HepG2 (cell line): ENCODE measurements around the gene UQCRC2. TPM values are rescaled to one million over a fixed set of nuclear protein-coding genes. Genes with fewer than 3 reads are reported as not detected.

ENCODE experiments used
- EHMT2 ChIP-seq: fragments of 200-600 bp; sonication (generic); IDR thresholded peaks from 2 replicates; pipeline ENCODE4 v1.7.0; 2017; ENCODE audit warnings: antibody characterized with exemption, low read depth, low read length, borderline replicate concordance
- GZF1 ChIP-seq: sonication (generic); formaldehyde crosslinking; IDR thresholded peaks from 2 replicates; pipeline ENCODE4 v1.5.1; 2020; ENCODE audit warnings: mild to moderate bottlenecking, missing genetic modification reagents
- HOXA9 ChIP-seq: sonication (generic); formaldehyde crosslinking; IDR thresholded peaks from 2 replicates; pipeline ENCODE4 v1.8.1; 2022; ENCODE audit warnings: missing genetic modification reagents, mild to moderate bottlenecking, moderate library complexity, borderline replicate concordance
- KDM5B ChIP-seq: sonication (generic); formaldehyde crosslinking; IDR thresholded peaks from 2 replicates; pipeline ENCODE4 v1.4.0; 2020; ENCODE audit warnings: missing genetic modification reagents, mild to moderate bottlenecking, borderline replicate concordance
- MAFK ChIP-seq, 2 experiments: IDR thresholded peaks in 1 of 2; conservative IDR thresholded peaks in 1 of 2; 2 replicates each; pipeline ENCODE4 v1.6.1; 2011; ENCODE audit warnings: improper control_type of control experiment in 2 of 2, low read length in 2 of 2
- PCBP1 ChIP-seq: fragments of 200-400 bp; formaldehyde crosslinking; IDR thresholded peaks from 2 replicates; pipeline ENCODE4 v1.6.1; 2017; ENCODE audit warnings: mild to moderate bottlenecking, low read depth, low read length, borderline replicate concordance
- SALL1 ChIP-seq: sonication (generic); formaldehyde crosslinking; IDR thresholded peaks from 2 replicates; pipeline ENCODE4 v1.8.0; 2022; ENCODE audit warnings: mild to moderate bottlenecking, missing genetic modification reagents
- ZNF160 ChIP-seq: sonication (generic); formaldehyde crosslinking; IDR thresholded peaks from 2 replicates; pipeline ENCODE4 v1.8.0; 2022; ENCODE audit warnings: mild to moderate bottlenecking, inconsistent platforms, missing genetic modification reagents
- ZNF235 ChIP-seq: sonication (generic); formaldehyde crosslinking; IDR thresholded peaks from 2 replicates; pipeline ENCODE4 v1.8.1; 2023; ENCODE audit warnings: mild to moderate bottlenecking, missing genetic modification reagents, borderline replicate concordance
- ZNF572 ChIP-seq: sonication (generic); formaldehyde crosslinking; IDR thresholded peaks from 2 replicates; pipeline ENCODE4 v1.5.1; 2020; ENCODE audit warnings: mild to moderate bottlenecking, missing genetic modification reagents
- ZNF670 ChIP-seq: sonication (generic); formaldehyde crosslinking; IDR thresholded peaks from 2 replicates; pipeline ENCODE4 v1.8.0; 2022; ENCODE audit warnings: mild to moderate bottlenecking, missing genetic modification reagents, borderline replicate concordance
- ZNF761 ChIP-seq: sonication (generic); formaldehyde crosslinking; conservative IDR thresholded peaks from 2 replicates; pipeline ENCODE4 v1.4.0; 2020; ENCODE audit warnings: mild to moderate bottlenecking, missing genetic modification reagents
- polyA plus RNA-seq, 8 experiments: library from polyadenylated mRNA; depleted of rRNA in 3 of 8; stranded (reverse) in 7 of 8; unstranded in 1 of 8; fragments of >200 nt; fragmentation: Illumina TruSeq in 4 of 8; extraction: Trizol in 4 of 8; gene quantifications; 2 replicates each; pipeline versions ENCODE4 v1.2.1 to v1.2.3, GENCODE V29; 2011 to 2016; ENCODE audit warnings: low read depth in 4 of 8, missing spikeins in 1 of 8, mixed read lengths in 1 of 8; ENCODE audit not compliant: insufficient read depth in 1 of 8
- total RNA-seq, 5 experiments: library from RNA; depleted of rRNA; stranded (reverse); fragments of >200 nt; fragmentation: Illumina TruSeq; extraction: Trizol; gene quantifications; 2 replicates each; pipeline ENCODE4 v1.2.3, GENCODE V29; 2016; ENCODE audit warnings: low read depth in 1 of 5
- TF ChIP-seq, protein P1 (sequence below): sonication (generic); formaldehyde crosslinking; IDR thresholded peaks from 2 replicates; pipeline ENCODE4 v1.4.0; 2020; ENCODE audit warnings: mild to moderate bottlenecking, missing genetic modification reagents
- TF ChIP-seq, protein P2 (sequence below): sonication (generic); formaldehyde crosslinking; IDR thresholded peaks from 2 replicates; pipeline ENCODE4 v1.4.0; 2020; ENCODE audit warnings: mild to moderate bottlenecking, low read depth, missing genetic modification reagents
- TF ChIP-seq, protein P3 (sequence below): IDR thresholded peaks from 2 replicates; pipeline ENCODE4 v1.6.1; 2016; ENCODE audit warnings: missing genetic modification reagents, missing compliant biosample characterization
- TF ChIP-seq, protein P4 (sequence below): sonication (generic); formaldehyde crosslinking; IDR thresholded peaks from 2 replicates; pipeline ENCODE4 v1.9.0; 2021; ENCODE audit warnings: mild to moderate bottlenecking, missing genetic modification reagents

UQCRC2 gene
- total and polyA plus RNA-seq, 2 of the 13 experiments (the other 11 are each of a cell fraction or from before 2014, with no cell fraction given): 442 to 536 TPM

DNA sequence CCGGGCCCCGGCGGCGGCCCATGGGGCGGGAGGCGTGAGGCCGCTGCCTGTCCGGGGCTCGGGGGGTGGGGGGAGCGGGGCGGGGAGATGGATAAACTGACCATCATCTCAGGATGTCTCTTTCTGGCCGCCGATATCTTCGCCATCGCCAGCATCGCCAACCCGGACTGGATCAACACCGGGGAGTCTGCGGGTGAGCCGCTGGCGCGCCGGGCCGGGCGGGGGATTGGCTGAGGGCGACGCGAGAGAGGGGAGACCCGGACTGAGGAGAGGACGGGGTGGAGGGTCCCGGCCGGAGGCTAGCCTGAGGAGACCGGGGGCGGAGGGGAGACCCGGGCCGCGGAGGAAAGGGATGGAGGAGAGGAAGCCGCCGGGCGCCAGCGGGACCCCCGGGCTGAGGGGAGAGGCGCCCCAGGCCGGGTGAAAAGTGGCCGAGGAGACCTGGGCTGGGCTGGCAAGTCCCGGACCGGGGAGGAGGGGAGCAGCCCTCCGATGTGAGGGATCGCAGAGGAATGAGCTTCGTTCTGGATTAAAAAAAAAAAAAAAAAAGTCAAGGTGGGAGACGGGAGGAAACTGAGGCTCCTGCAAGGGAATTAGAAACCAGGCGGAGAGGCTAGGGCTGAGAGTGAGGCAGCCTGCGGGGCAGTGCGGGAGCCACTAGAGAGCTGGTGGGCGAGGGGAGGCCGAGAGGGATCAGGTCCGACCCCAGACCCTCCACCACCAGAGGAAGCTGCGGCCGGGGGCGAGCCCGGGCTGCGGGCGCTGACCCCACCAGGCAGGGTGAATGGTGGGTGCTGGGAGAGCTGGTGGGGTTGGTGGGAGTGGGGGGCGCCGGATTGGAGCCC is 55.3 kb downstream of the UQCRC2 start (continued):
- TF ChIP-seq ZNF235 (CRISPR knock-in tag) (no peak), ZNF670 (CRISPR knock-in tag) (no peak), PCBP1 (0 out of 2 replicates have a peak, but pooled peaks have one; percentile 41), GZF1 (peak; percentile 59; the same call in 1 of the 2 replicates), MAFK (conservative IDR thresholded peaks at IDR 0.05 in 1 of 2, IDR thresholded peaks at IDR 0.05 in 1 of 2; ENCODE audit: low read length in 2 of 2) (no peak), ZNF160 (no peak), ZNF572 (no peak), ZNF761 (CRISPR knock-in tag) (no peak), SALL1 (CRISPR knock-in tag) (0 out of 2 replicates have a peak, but pooled peaks have one; percentile 24), EHMT2 (no peak), KDM5B (CRISPR knock-in tag) (no peak), HOXA9 (CRISPR knock-in tag) (0 out of 2 replicates have a peak, but pooled peaks have one; percentile 13)
- TF ChIP-seq, protein P1, sequence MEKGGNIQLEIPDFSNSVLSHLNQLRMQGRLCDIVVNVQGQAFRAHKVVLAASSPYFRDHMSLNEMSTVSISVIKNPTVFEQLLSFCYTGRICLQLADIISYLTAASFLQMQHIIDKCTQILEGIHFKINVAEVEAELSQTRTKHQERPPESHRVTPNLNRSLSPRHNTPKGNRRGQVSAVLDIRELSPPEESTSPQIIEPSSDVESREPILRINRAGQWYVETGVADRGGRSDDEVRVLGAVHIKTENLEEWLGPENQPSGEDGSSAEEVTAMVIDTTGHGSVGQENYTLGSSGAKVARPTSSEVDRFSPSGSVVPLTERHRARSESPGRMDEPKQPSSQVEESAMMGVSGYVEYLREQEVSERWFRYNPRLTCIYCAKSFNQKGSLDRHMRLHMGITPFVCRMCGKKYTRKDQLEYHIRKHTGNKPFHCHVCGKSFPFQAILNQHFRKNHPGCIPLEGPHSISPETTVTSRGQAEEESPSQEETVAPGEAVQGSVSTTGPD: no peak
- TF ChIP-seq, protein P2, sequence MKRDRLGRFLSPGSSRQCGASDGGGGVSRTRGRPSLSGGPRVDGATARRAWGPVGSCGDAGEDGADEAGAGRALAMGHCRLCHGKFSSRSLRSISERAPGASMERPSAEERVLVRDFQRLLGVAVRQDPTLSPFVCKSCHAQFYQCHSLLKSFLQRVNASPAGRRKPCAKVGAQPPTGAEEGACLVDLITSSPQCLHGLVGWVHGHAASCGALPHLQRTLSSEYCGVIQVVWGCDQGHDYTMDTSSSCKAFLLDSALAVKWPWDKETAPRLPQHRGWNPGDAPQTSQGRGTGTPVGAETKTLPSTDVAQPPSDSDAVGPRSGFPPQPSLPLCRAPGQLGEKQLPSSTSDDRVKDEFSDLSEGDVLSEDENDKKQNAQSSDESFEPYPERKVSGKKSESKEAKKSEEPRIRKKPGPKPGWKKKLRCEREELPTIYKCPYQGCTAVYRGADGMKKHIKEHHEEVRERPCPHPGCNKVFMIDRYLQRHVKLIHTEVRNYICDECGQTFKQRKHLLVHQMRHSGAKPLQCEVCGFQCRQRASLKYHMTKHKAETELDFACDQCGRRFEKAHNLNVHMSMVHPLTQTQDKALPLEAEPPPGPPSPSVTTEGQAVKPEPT (CRISPR knock-in tag): no peak
- TF ChIP-seq, protein P3, sequence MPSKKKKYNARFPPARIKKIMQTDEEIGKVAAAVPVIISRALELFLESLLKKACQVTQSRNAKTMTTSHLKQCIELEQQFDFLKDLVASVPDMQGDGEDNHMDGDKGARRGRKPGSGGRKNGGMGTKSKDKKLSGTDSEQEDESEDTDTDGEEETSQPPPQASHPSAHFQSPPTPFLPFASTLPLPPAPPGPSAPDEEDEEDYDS (CRISPR knock-in tag): no peak
- TF ChIP-seq, protein P4, sequence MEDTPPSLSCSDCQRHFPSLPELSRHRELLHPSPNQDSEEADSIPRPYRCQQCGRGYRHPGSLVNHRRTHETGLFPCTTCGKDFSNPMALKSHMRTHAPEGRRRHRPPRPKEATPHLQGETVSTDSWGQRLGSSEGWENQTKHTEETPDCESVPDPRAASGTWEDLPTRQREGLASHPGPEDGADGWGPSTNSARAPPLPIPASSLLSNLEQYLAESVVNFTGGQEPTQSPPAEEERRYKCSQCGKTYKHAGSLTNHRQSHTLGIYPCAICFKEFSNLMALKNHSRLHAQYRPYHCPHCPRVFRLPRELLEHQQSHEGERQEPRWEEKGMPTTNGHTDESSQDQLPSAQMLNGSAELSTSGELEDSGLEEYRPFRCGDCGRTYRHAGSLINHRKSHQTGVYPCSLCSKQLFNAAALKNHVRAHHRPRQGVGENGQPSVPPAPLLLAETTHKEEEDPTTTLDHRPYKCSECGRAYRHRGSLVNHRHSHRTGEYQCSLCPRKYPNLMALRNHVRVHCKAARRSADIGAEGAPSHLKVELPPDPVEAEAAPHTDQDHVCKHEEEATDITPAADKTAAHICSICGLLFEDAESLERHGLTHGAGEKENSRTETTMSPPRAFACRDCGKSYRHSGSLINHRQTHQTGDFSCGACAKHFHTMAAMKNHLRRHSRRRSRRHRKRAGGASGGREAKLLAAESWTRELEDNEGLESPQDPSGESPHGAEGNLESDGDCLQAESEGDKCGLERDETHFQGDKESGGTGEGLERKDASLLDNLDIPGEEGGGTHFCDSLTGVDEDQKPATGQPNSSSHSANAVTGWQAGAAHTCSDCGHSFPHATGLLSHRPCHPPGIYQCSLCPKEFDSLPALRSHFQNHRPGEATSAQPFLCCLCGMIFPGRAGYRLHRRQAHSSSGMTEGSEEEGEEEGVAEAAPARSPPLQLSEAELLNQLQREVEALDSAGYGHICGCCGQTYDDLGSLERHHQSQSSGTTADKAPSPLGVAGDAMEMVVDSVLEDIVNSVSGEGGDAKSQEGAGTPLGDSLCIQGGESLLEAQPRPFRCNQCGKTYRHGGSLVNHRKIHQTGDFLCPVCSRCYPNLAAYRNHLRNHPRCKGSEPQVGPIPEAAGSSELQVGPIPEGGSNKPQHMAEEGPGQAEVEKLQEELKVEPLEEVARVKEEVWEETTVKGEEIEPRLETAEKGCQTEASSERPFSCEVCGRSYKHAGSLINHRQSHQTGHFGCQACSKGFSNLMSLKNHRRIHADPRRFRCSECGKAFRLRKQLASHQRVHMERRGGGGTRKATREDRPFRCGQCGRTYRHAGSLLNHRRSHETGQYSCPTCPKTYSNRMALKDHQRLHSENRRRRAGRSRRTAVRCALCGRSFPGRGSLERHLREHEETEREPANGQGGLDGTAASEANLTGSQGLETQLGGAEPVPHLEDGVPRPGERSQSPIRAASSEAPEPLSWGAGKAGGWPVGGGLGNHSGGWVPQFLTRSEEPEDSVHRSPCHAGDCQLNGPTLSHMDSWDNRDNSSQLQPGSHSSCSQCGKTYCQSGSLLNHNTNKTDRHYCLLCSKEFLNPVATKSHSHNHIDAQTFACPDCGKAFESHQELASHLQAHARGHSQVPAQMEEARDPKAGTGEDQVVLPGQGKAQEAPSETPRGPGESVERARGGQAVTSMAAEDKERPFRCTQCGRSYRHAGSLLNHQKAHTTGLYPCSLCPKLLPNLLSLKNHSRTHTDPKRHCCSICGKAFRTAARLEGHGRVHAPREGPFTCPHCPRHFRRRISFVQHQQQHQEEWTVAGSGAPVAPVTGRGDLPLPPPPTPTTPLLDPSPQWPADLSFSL (CRISPR knock-in tag): no peak
